Parathyroid adenoma (tissue), 2 donors: ENCODE measurements around the gene HLA-DQB1.

Experiments used
- H2AFZ ChIP-seq: fragments of 300-600 bp; sonication (generic); one replicate; pipeline ENCODE4 v1.7.0; 2017; ENCODE audit warnings: antibody characterized with exemption, mild to moderate bottlenecking
- H3K27ac ChIP-seq: fragments of 300-600 bp; sonication (generic); one replicate; pipeline ENCODE4 v1.7.0; 2017
- H3K27me3 ChIP-seq: fragments of 300-600 bp; sonication (generic); one replicate; pipeline ENCODE4 v1.7.0; 2017; ENCODE audit warnings: low read length; ENCODE audit not compliant: control insufficient read depth, insufficient read depth
- H3K36me3 ChIP-seq: fragments of 300-600 bp; sonication (generic); one replicate; pipeline ENCODE4 v1.7.0; 2017; ENCODE audit warnings: low read length; ENCODE audit not compliant: control insufficient read depth, insufficient read depth
- H3K4me1 ChIP-seq: fragments of 300-600 bp; sonication (generic); one replicate; pipeline ENCODE4 v1.7.0; 2017; ENCODE audit warnings: control low read depth
- H3K4me2 ChIP-seq: fragments of 300-600 bp; sonication (generic); one replicate; pipeline ENCODE4 v1.7.0; 2017; ENCODE audit warnings: low read length
- H3K4me3 ChIP-seq: fragments of 300-600 bp; sonication (generic); one replicate; pipeline ENCODE4 v1.7.0; 2017; ENCODE audit warnings: low read depth, low read length
- H3K79me2 ChIP-seq: fragments of 300-600 bp; sonication (generic); one replicate; pipeline ENCODE4 v1.7.0; 2017; ENCODE audit warnings: control low read depth
- H3K9ac ChIP-seq: fragments of 300-600 bp; sonication (generic); one replicate; pipeline ENCODE4 v1.7.0; 2017; ENCODE audit warnings: mild to moderate bottlenecking
- H3K9me3 ChIP-seq: fragments of 300-600 bp; sonication (generic); one replicate; pipeline ENCODE4 v1.7.0; 2017; ENCODE audit warnings: low read length; ENCODE audit not compliant: control insufficient read depth
- CTCF ChIP-seq: fragments of 300-600 bp; sonication (generic); IDR thresholded peaks from one replicate; pipeline ENCODE4 v1.7.0; 2017; ENCODE audit warnings: antibody characterized with exemption, mild to moderate bottlenecking
- donor health status: primary hyperparathyroidism.

The HLA-DQB1 gene

GRCh38 chr6:32614366-32615081 lies 51.9 kb downstream of the HLA-DQB1 start:
- H3K4me2 ChIP-seq: no peak overlapping the region
- H3K27ac ChIP-seq: no peak overlapping the region
- H2AFZ ChIP-seq: no peak overlapping the region
- no peak for TF ChIP-seq CTCF
- H3K79me2 ChIP-seq: no peaks in the 10 kb centered on the region
- H3K27me3 ChIP-seq: no peaks in the 10 kb centered on the region
- no peak overlapping the region for H3K9ac ChIP-seq
- H3K9me3 ChIP-seq: no peaks in the 10 kb centered on the region
- no peak overlapping the region for H3K4me3 ChIP-seq
- H3K4me1 ChIP-seq: no peaks in the 10 kb centered on the region
- no peaks in the 10 kb centered on the region for H3K36me3 ChIP-seq

DNA sequence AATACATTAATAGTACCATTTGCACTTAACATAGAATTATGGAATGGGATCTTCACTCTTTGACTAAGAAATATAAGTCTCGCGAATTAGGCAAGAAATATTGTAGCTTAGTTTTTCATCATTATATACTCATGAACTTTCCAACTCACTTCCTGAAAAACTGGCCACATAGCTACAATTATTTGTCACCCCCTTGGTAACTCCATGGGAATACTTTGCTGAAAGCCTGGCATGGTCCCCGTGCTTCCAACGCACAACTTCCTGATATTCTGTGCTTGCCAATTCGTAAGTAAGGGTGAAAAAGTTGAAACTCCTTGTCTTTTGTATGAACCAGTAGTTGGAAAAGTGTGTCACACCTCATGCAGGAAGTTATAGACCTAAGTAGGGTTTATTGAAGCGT lies 53.0 kb downstream of the HLA-DQB1 start:
- TF ChIP-seq CTCF: no peak
- Histone ChIP-seq H3K36me3 (no peaks in the 10 kb centered on the region), H3K4me2 (no peak overlapping the region), H3K4me1 (no peaks in the 10 kb centered on the region), H2AFZ (no peak overlapping the region), H3K27me3 (no peaks in the 10 kb centered on the region), H3K9me3 (no peaks in the 10 kb centered on the region), H3K27ac (peak overlapping the region; percentile 32), H3K79me2 (no peaks in the 10 kb centered on the region), H3K4me3 (no peak overlapping the region), H3K9ac (no peak overlapping the region)

GRCh38 chr6:32610682-32611296 lies 55.7 kb downstream of the HLA-DQB1 start:
- TF ChIP-seq CTCF: no peak
- Histone ChIP-seq H3K4me2 (no peak overlapping the region), H3K4me3 (no peak overlapping the region), H3K9me3 (no peaks in the 10 kb centered on the region), H3K79me2 (no peaks in the 10 kb centered on the region), H2AFZ (no peak overlapping the region), H3K4me1 (no peaks in the 10 kb centered on the region), H3K27ac (peak overlapping the region; percentile 74), H3K36me3 (no peaks in the 10 kb centered on the region), H3K27me3 (no peaks in the 10 kb centered on the region), H3K9ac (no peak overlapping the region)

GRCh38 chr6:32609731-32610640 lies 56.5 kb downstream of the HLA-DQB1 start:
- peak overlapping the region; percentile 22 for H2AFZ ChIP-seq
- peak overlapping the region; percentile 38 for H3K4me2 ChIP-seq
- no peaks in the 10 kb centered on the region for H3K79me2 ChIP-seq
- H3K36me3 ChIP-seq: no peaks in the 10 kb centered on the region
- H3K9me3 ChIP-seq: no peaks in the 10 kb centered on the region
- H3K27ac ChIP-seq: peak overlapping the region; percentile 74
- no peak overlapping the region for H3K4me3 ChIP-seq
- H3K9ac ChIP-seq: no peak overlapping the region
- no peaks in the 10 kb centered on the region for H3K4me1 ChIP-seq
- no peak for TF ChIP-seq CTCF
- no peaks in the 10 kb centered on the region for H3K27me3 ChIP-seq
